ENCODE data around the gene TULP1. TPM values are rescaled to one million over a fixed set of nuclear protein-coding genes. Genes with fewer than 3 reads are reported as not detected.

The TULP1 gene
- total and polyA plus RNA-seq, 2 of the 8 experiments (the other 6 are each of a cell fraction or from before 2014, with no cell fraction given), result 3.2 to 6.8 TPM

GRCh38 chr6:35486005-35486925, 26.4 kb downstream of the TULP1 start (continued):
- TF ChIP-seq KDM4A (IDR thresholded peaks at IDR 0.05; ENCODE audit: low read depth, low read length, severe bottlenecking) (no peak), SP2 (IDR thresholded peaks at IDR 0.05; ENCODE audit: low read length) (no peak), HDAC2 (IDR thresholded peaks at IDR 0.05; ENCODE audit: borderline replicate concordance in 1 of 2, low read depth in 2 of 2, low read length in 2 of 2) (no peak; a peak in 1 of 4 replicates), PHF8 (conservative IDR thresholded peaks at IDR 0.05; ENCODE audit: low read depth, low read length) (no peak; the same call in 1 of the 2 replicates), JUN (IDR thresholded peaks at IDR 0.05; ENCODE audit: low read depth, low read length) (no peak), CHD7 (IDR thresholded peaks at IDR 0.05; ENCODE audit: insufficient replicate concordance, low read length) (no peak), RXRA (IDR thresholded peaks at IDR 0.05; ENCODE audit: insufficient read depth, low read depth, low read length) (0 out of 2 replicates have a peak, but pooled peaks have one; percentile 23), TEAD4 (IDR thresholded peaks at IDR 0.05; ENCODE audit: low read depth, low read length) (peak; percentile 45; the same call in 1 of the 2 replicates)
